ENCODE results near the gene NDST3.

GRCh38 chr4:118280501-118281218 is 246.4 kb downstream of the NDST3 start:
- TF ChIP-seq GATA2 (IDR thresholded peaks at IDR 0.05; ENCODE audit: low read depth, low read length) (no peak), GATA3 (IDR thresholded peaks at IDR 0.05; ENCODE audit: low read depth, low read length) (no peak)
